ENCODE results near the gene SORCS2.

- TF ChIP-seq POLR2A (IDR thresholded peaks at IDR 0.05) (no peak), CTCF (IDR thresholded peaks at IDR 0.05) (no peak)
These were observed 3.3 kb upstream of the SORCS2 start for GRCh38 chr4:7189066-7189465.

All from esophagus squamous epithelium (tissue), 4 donors.